GM12872 (cell line): ENCODE data around the gene CARF.

Source experiments
- TF ChIP-seq, protein P1 (sequence below): IDR thresholded peaks from 3 replicates; pipeline ENCODE4 v1.5.1; 2011; ENCODE audit warnings: low read depth, mild to moderate bottlenecking, low read length, moderate library complexity; ENCODE audit not compliant: insufficient read depth

CARF gene

DNA sequence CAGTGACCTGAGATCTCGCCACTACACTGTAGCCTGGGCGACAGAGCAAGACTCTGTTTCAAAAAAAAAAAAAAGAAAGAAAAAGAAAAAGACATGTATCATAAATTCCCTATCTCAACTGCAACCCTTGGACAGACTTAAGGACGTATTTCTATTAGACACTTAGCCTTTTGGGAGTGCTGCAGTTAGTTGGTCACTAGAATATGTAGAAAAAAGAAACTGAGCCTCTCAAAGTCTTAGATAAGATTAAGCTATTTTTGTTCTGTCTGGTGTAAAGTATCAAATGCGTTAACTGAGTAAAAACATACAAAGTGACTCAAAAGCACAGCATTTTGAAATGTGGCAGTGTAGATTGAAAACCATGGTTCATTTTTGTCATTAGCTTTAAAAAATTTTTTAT, 109.9 kb downstream of the CARF start:
- TF ChIP-seq, protein P1, sequence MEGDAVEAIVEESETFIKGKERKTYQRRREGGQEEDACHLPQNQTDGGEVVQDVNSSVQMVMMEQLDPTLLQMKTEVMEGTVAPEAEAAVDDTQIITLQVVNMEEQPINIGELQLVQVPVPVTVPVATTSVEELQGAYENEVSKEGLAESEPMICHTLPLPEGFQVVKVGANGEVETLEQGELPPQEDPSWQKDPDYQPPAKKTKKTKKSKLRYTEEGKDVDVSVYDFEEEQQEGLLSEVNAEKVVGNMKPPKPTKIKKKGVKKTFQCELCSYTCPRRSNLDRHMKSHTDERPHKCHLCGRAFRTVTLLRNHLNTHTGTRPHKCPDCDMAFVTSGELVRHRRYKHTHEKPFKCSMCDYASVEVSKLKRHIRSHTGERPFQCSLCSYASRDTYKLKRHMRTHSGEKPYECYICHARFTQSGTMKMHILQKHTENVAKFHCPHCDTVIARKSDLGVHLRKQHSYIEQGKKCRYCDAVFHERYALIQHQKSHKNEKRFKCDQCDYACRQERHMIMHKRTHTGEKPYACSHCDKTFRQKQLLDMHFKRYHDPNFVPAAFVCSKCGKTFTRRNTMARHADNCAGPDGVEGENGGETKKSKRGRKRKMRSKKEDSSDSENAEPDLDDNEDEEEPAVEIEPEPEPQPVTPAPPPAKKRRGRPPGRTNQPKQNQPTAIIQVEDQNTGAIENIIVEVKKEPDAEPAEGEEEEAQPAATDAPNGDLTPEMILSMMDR: no peak

DNA sequence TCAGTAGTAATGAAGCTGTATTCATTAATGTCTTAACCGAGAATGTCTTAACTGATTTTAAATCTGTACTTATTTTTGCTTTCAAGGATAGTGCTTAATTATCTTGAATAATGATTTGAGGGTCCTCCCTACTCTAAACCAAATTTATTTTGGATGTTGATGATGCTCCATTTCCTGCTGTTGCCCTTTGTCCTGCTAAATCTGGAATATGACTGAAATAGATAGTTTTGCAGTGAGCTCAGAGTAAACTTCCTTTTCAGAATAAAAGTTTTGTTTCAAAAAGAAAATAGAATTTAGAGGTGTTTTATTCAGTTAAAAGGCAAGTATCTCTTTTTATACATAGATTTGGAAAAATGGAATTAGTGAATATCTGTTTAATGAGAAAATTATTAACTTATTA, 110.7 kb downstream of the CARF start:
- TF ChIP-seq, protein P1: no peak

DNA sequence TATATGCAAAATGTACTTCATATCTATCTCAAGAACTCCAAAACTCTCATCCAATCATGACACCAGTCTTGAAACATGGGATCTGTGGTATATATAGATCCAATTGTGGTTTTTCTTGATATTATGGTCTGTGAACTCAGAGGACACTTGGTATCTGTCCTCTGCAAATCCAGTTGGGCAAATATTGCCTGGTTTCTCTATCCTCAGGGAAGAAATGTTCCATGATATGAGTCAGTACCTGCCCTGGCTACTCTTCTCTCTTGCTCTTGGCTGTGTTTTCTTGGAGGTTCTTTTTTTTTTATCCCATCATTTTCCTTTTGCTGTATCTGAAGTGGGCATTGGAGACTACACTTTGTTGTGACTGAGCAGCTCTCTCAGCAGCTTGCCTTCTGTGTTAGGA, 113.5 kb downstream of the CARF start:
- TF ChIP-seq, protein P1: no peak

DNA sequence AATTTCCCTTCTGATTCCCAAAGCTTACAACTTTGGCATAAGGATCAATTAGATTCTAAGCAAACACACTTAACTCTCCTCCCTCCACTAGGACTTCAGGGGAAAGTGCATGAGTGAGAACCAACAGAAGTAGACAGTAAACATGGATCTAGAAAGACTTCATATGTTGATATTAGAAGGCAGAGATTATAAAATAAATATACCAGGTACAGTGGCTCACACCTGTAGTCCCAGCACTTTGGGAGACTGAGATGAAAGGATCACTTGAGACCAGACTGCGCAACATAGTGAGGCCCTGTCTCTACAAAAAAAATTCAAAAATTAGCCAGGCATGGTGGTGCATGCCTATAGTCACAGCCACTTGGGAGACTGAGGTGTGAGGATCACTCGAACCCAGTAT, 118.5 kb downstream of the CARF start:
- TF ChIP-seq, protein P1: no peak

DNA sequence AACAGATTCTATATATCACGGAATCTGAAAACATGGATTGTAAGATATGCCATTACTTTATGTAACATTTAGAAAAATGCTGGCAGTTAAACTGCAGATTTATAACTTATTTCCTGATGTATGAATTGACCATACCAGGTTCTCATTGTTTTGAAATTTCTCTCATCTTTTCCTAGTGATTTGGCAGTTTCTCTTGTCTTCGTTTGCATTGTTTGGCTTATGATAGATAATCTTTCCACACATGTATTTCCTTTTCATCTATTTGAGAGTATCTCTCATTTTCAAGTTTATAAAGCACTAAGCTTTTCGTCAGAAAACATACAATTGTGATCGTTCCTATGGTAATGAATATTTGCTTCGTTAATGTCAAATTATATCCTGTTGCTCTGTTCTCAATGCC, 118.9 kb downstream of the CARF start:
- TF ChIP-seq, protein P1: no peak

DNA sequence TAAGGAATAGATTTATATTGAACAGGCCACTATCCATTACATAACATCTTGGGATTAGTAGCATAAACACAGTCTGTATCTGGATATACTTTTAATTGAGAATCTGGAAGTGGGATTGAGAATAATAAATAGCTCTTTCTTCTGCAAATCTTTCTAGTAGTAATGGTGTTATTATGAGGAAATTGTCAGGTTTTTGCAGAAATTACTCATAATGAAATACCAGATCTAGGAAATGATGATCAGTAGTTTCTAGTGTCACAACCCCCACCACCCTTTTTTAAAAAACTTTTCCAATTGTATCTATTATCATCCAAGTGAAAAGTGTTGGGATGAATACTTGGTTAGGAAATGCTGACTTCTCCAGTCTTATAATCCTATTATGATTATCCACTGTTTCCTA, 121.3 kb downstream of the CARF start:
- TF ChIP-seq, protein P1: no peak

DNA sequence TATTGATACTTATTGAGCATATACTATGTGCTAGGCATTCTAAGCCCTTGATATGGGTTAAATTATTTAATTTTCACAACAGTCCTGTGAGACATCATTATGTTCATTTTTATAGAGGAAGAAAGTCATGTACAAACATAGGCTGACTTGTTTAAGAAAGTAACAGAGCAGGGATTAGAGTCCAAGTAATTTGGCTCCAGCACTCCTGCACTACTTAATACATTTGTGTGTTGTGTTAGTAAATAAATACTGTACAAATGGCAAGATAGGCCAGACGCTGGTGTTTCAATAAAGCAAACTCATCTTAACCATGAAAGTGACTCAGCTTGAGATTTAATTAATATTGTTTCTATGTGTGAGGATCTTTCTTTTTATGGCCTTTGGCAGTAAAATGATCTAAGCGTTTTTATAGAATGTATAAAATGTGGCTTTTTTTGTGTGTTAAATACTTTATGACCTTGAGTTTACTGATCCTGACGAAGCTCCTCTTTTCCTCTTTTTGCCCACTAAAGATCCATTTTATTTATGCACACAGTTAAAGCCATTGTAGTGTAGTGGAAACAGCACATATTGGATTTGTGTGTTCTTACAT, 123.9 kb downstream of the CARF start:
- TF ChIP-seq, protein P1: no peak
